Sigmoid colon (tissue), 4 donors: ENCODE results near the gene WWTR1.

ENCODE experiments used
- EP300 ChIP-seq, 4 donors: sonication (generic); formaldehyde crosslinking; IDR thresholded peaks; one replicate each; pipeline ENCODE4 v1.6.1; 2017; ENCODE audit warnings: antibody characterized with exemption in 4 of 4
- POLR2A ChIP-seq, 2 donors: fragments of 450-650 bp; IDR thresholded peaks; one replicate each; pipeline ENCODE4 v1.6.1; 2016; ENCODE audit warnings: antibody characterized with exemption in 2 of 2, mild to moderate bottlenecking in 2 of 2, moderate library complexity in 2 of 2
- TF ChIP-seq, protein P1 (sequence below), 4 experiments: fragments of 450-650 bp in 3 of 4; fragments of 200-600 bp in 1 of 4; IDR thresholded peaks; one replicate each; pipeline ENCODE4 v1.5.1; 2016 to 2019; ENCODE audit warnings: antibody characterized with exemption in 4 of 4, mild to moderate bottlenecking in 3 of 4, moderate library complexity in 2 of 4

DNA sequence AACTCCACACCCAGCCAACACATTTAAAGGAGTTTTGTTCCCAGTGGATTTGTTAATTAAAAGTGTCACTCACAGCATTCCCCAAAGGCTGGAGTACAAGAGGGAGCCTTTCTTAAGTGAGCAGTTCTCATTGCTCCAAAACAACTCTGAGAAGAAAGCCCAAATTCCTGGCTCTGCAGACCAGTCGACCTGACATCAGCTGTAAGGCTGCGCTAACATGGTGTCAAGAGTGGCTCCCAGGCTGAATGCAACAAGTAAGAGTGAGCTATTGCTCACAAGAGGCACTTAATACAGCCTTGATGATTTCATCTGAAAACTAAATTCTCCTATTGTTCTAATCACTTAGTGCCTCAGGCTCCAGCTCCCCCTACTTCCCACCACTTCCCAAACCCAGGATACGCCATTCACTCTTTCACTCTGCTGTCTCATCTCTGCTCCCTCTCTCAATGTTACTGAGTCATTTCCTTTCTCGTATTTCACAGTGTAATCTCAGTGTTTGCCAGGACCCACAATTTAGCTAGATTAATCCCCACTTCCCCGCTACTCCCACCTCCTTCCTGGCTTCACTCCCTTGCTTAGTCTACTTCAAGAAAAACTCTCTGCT lies 81.8 kb downstream of the WWTR1 start:
- TF ChIP-seq POLR2A (IDR thresholded peaks at IDR 0.05) = no peak
- TF ChIP-seq EP300 (IDR thresholded peaks at IDR 0.05) = no peak
- TF ChIP-seq, protein P1, sequence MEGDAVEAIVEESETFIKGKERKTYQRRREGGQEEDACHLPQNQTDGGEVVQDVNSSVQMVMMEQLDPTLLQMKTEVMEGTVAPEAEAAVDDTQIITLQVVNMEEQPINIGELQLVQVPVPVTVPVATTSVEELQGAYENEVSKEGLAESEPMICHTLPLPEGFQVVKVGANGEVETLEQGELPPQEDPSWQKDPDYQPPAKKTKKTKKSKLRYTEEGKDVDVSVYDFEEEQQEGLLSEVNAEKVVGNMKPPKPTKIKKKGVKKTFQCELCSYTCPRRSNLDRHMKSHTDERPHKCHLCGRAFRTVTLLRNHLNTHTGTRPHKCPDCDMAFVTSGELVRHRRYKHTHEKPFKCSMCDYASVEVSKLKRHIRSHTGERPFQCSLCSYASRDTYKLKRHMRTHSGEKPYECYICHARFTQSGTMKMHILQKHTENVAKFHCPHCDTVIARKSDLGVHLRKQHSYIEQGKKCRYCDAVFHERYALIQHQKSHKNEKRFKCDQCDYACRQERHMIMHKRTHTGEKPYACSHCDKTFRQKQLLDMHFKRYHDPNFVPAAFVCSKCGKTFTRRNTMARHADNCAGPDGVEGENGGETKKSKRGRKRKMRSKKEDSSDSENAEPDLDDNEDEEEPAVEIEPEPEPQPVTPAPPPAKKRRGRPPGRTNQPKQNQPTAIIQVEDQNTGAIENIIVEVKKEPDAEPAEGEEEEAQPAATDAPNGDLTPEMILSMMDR (IDR thresholded peaks at IDR 0.05) = no peak
